ENCODE measurements around the gene DNAJA4.
A peak's percentile ranks its signal among the peaks of the same experiment; 100 is the strongest.

The DNAJA4 gene

GRCh38 chr15:78292219-78292618, 27.9 kb downstream of the DNAJA4 start:
- TF ChIP-seq CTCF (IDR thresholded peaks at IDR 0.05; ENCODE audit: borderline replicate concordance, extremely low read depth, low read length, poor library complexity, severe bottlenecking) (no peak), EZH2 (IDR thresholded peaks at IDR 0.05; ENCODE audit: borderline replicate concordance, low read depth, low read length, severe bottlenecking) (no peak)
- ATAC-seq (ENCODE audit: insufficient read depth, low read depth) = no peak
- Histone ChIP-seq H3K79me2 (ENCODE audit: insufficient read depth, low read length) (peaks cover 10% of the 10 kb centered on the region), H3K4me3 (ENCODE audit: low read depth in 1 of 2, low read length in 2 of 2) (no peak overlapping the region), H3K9ac (ENCODE audit: low read depth, low read length) (no peak overlapping the region), H3K4me1 (ENCODE audit: insufficient read depth, low read length) (peaks cover 3% of the 10 kb centered on the region; the same call in 1 of the 2 replicates), H4K20me1 (ENCODE audit: insufficient read depth, low read length) (no peaks in the 10 kb centered on the region; the same call in 1 of the 2 replicates), H3K9me3 (ENCODE audit: insufficient read depth, low read length, severe bottlenecking) (no peaks in the 10 kb centered on the region), H3K27me3 (ENCODE audit: insufficient read depth, low read length, poor library complexity) (no peaks in the 10 kb centered on the region), H3K27ac (ENCODE audit: low read length) (no peak overlapping the region), H3K36me3 (ENCODE audit: insufficient read depth, low read length) (peaks cover 45% of the 10 kb centered on the region), H3K4me2 (ENCODE audit: insufficient read depth, low read length) (no peak overlapping the region), H2AFZ (ENCODE audit: low read depth, low read length) (no peak overlapping the region)
- DNase-seq = no peak

GRCh38 chr15:78299101-78299930, 35.0 kb downstream of the DNAJA4 start, which contains the start of gene SKIC8:
SKIC8 (minus strand) TSS chr15:78299609; CDS start chr15:78295686, 3,923 bp downstream.
- ATAC-seq (ENCODE audit: insufficient read depth, low read depth) (peak; percentile 99), DNase-seq (peak; percentile 94)
- H4K20me1 ChIP-seq (ENCODE audit: insufficient read depth, low read length) = no peaks in the 10 kb centered on the region; the same call in 1 of the 2 replicates
- H3K9ac ChIP-seq (ENCODE audit: low read depth, low read length) = peak within 1 kb of the TSS; percentile 64
- H3K4me1 ChIP-seq (ENCODE audit: insufficient read depth, low read length) = peaks cover 28% of the 10 kb centered on the region
- H3K4me2 ChIP-seq (ENCODE audit: insufficient read depth, low read length) = peak within 1 kb of the TSS; percentile 74
- H3K9me3 ChIP-seq (ENCODE audit: insufficient read depth, low read length, severe bottlenecking) = no peaks in the 10 kb centered on the region
- H3K27me3 ChIP-seq (ENCODE audit: insufficient read depth, low read length, poor library complexity) = no peaks in the 10 kb centered on the region
- no peak for TF ChIP-seq CTCF (IDR thresholded peaks at IDR 0.05; ENCODE audit: borderline replicate concordance, extremely low read depth, low read length, poor library complexity, severe bottlenecking)
- no peak for TF ChIP-seq EZH2 (IDR thresholded peaks at IDR 0.05; ENCODE audit: borderline replicate concordance, low read depth, low read length, severe bottlenecking)
- H3K4me3 ChIP-seq (ENCODE audit: low read depth in 1 of 2, low read length in 2 of 2) = peak within 1 kb of the TSS; percentile 94 to 99
- peak within 1 kb of the TSS; percentile 93 for H2AFZ ChIP-seq (ENCODE audit: low read depth, low read length)
- H3K79me2 ChIP-seq (ENCODE audit: insufficient read depth, low read length) = peaks cover 31% of the 10 kb centered on the region
- no peaks in the 10 kb centered on the region; the same call in 1 of the 2 replicates for H3K36me3 ChIP-seq (ENCODE audit: insufficient read depth, low read length)
- peak within 1 kb of the TSS; percentile 92 for H3K27ac ChIP-seq (ENCODE audit: low read length)

GRCh38 chr15:78301326-78301725, 37.0 kb downstream of the DNAJA4 start:
- H4K20me1 ChIP-seq (ENCODE audit: insufficient read depth, low read length) = no peaks in the 10 kb centered on the region; the same call in 1 of the 2 replicates
- H2AFZ ChIP-seq (ENCODE audit: low read depth, low read length) = no peak overlapping the region
- DNase-seq (no peak), ATAC-seq (ENCODE audit: insufficient read depth, low read depth) (no peak)
- H3K79me2 ChIP-seq (ENCODE audit: insufficient read depth, low read length) = peaks cover 31% of the 10 kb centered on the region
- H3K4me1 ChIP-seq (ENCODE audit: insufficient read depth, low read length) = peaks cover 28% of the 10 kb centered on the region
- H3K9ac ChIP-seq (ENCODE audit: low read depth, low read length) = no peak overlapping the region
- H3K36me3 ChIP-seq (ENCODE audit: insufficient read depth, low read length) = no peaks in the 10 kb centered on the region; the same call in 1 of the 2 replicates
- H3K4me3 ChIP-seq (ENCODE audit: low read depth in 1 of 2, low read length in 2 of 2) = no peak overlapping the region
- TF ChIP-seq EZH2 (IDR thresholded peaks at IDR 0.05; ENCODE audit: borderline replicate concordance, low read depth, low read length, severe bottlenecking) = no peak
- TF ChIP-seq CTCF (IDR thresholded peaks at IDR 0.05; ENCODE audit: borderline replicate concordance, extremely low read depth, low read length, poor library complexity, severe bottlenecking) = no peak
- no peaks in the 10 kb centered on the region for H3K27me3 ChIP-seq (ENCODE audit: insufficient read depth, low read length, poor library complexity)
- H3K9me3 ChIP-seq (ENCODE audit: insufficient read depth, low read length, severe bottlenecking) = no peaks in the 10 kb centered on the region
- H3K27ac ChIP-seq (ENCODE audit: low read length) = no peak overlapping the region
- no peak overlapping the region for H3K4me2 ChIP-seq (ENCODE audit: insufficient read depth, low read length)

Measured in DND-41 (cell line).